Pancreas (tissue), 10 donors: ENCODE measurements around the gene MC2R. TPM values are rescaled to one million over a fixed set of nuclear protein-coding genes. Genes with fewer than 3 reads are reported as not detected.

Source experiments
- ATAC-seq, 4 donors: fragments of 200-7000 bp; cut with Tn5 transposase; one replicate each; pipeline versions ENCODE4 v1.8.0 to v1.9.1; 2020; ENCODE audit warnings: mild to moderate bottlenecking in 4 of 4, moderate library complexity in 4 of 4
- DNase-seq, 6 donors: peaks; one replicate each; pipeline ENCODE4 v3.0.0-alpha.2; 2020
- FAIRE-seq: peaks from 2 replicates; lab custom pipeline; 2012; peaks lifted over from hg19 to GRCh38; lab: Jason Lieb, UNC
- H3K27ac ChIP-seq, 4 donors: fragments of 200-600 bp; sonication (generic); 1 replicate in 3 of 4; 2 replicates in 1 of 4; pipeline versions ENCODE4 v1.5.0 to v1.8.0; 2020
- H3K27me3 ChIP-seq, 4 donors: fragments of 200-600 bp; one replicate each; pipeline ENCODE4 v1.8.0; 2021
- H3K36me3 ChIP-seq, 3 donors: fragments of 200-600 bp; sonication (generic) in 1 of 3; one replicate each; pipeline versions ENCODE4 v1.5.0 to v1.8.0; 2020 to 2021
- H3K4me1 ChIP-seq, 3 donors: fragments of 200-600 bp; one replicate each; pipeline ENCODE4 v1.8.0; 2021
- H3K4me3 ChIP-seq, 4 donors: fragments of 200-600 bp; sonication (generic) in 2 of 4; one replicate each; pipeline versions ENCODE4 v1.5.0 to v1.8.0; 2020 to 2021
- H3K9me3 ChIP-seq, 4 donors: fragments of 200-600 bp; one replicate each; pipeline ENCODE4 v1.8.0; 2021
- CTCF ChIP-seq, 4 donors: fragments of 200-600 bp; sonication (generic) in 3 of 4; IDR thresholded peaks; one replicate each; pipeline versions ENCODE4 v1.5.0 to v1.8.0; 2021; ENCODE audit warnings: antibody characterized with exemption in 4 of 4
- WGBS, 2 donors: extraction: QIAGEN DNeasy Blood & Tissue Kit; methylation state at CpG; one replicate each; pipeline ENCODE4 v1.1.7; 2013; 5-methylcytosine and 5-hydroxymethylcytosine counted together
- intact Hi-C, 3 donors: fragments of 100-400 bp; cut with DNase I; formaldehyde crosslinking; loops; one replicate each; pipeline versions ENCODE4 v1.11.1 to v1.14.2; 2022
- polyA plus RNA-seq, 2 donors: library from polyadenylated mRNA; stranded (reverse); fragments of 200-250 nt; gene quantifications; one replicate each; pipeline ENCODE4 v1.2.3, GENCODE V29; 2013
- total RNA-seq, 6 donors: library from RNA; stranded (reverse); fragmentation: NEBNext Ultra II Directional in 4 of 6; extraction: Animal tissue kit (Norgen Biotek cat#: 25700) in 4 of 6; gene quantifications; one replicate each; pipeline versions ENCODE4 v1.2.1 to v1.2.4, GENCODE V29; 2021 to 2023
- donor health status: healthy with polysubstance abuse.
- donor health status: DM: no; HTN: no; CAD: no; lungs with moderate emphysema.
- donor health status: DM: no; HTN: no; CAD: no.
- donor health status: control.
- donor health status: control.
- donor health status: Bipolar disorder and iron deficiency.
- donor health status: DM: yes; HTN: yes; CAD: no.
- donor health status: DM: no; HTN: no; CAD: no.
- donor health status: DM: no; HTN: no; CAD: no.
- donor health status: DM: yes; HTN: yes; CAD: no.

MC2R gene
- total RNA-seq (not detected), polyA plus RNA-seq (not detected)

GRCh38 chr18:13915391-13915790 lies at the start of gene MC2R:
Gene MC2R (minus strand): TSS chr18:13915536. CDS start chr18:13885518, 30,018 bp downstream.
- 71 to 74% methylated on average over 4 of the region's 4 CpGs for WGBS, 2 donors
- ATAC-seq (no peak), FAIRE-seq (no peak), DNase-seq (no peak)
- intact Hi-C loops = loop anchor here in 1 of 3 donors (10.0 kb wide), 1 partner anchor 59 kb away; no protein-coding TSS in a partner anchor
- Histone ChIP-seq H3K27ac (no peak within 1 kb of the TSS), H3K36me3 (no peaks in the 10 kb centered on the region), H3K4me1 (no peaks in the 10 kb centered on the region), H3K9me3 (no peaks in the 10 kb centered on the region), H3K27me3 (no peaks in the 10 kb centered on the region), H3K4me3 (no peak within 1 kb of the TSS)
- no peak for TF ChIP-seq CTCF (IDR thresholded peaks at IDR 0.05)

- WGBS, 2 donors = 67 to 82% methylated on average over 2 of the region's 2 CpGs
- no peaks in the 10 kb centered on the region for H3K4me1 ChIP-seq
- H3K27ac ChIP-seq = no peak overlapping the region
- intact Hi-C loops = no loop called here
- H3K4me3 ChIP-seq = no peak overlapping the region
- no peaks in the 10 kb centered on the region for H3K9me3 ChIP-seq
- no peaks in the 10 kb centered on the region for H3K36me3 ChIP-seq
- FAIRE-seq (no peak), DNase-seq (no peak), ATAC-seq (no peak)
- no peak for TF ChIP-seq CTCF (IDR thresholded peaks at IDR 0.05)
- no peaks in the 10 kb centered on the region for H3K27me3 ChIP-seq
Measured at GRCh38 chr18:13945811-13946210, 30.5 kb upstream of the MC2R start.

GRCh38 chr18:13943338-13943737 lies 28.0 kb upstream of the MC2R start:
- no peaks in the 10 kb centered on the region for H3K4me1 ChIP-seq
- no peak overlapping the region for H3K27ac ChIP-seq
- no peak for DNase-seq
- TF ChIP-seq CTCF (IDR thresholded peaks at IDR 0.05) = no peak
- H3K27me3 ChIP-seq = no peaks in the 10 kb centered on the region
- H3K4me3 ChIP-seq = no peak overlapping the region
- no peaks in the 10 kb centered on the region for H3K9me3 ChIP-seq
- no peaks in the 10 kb centered on the region for H3K36me3 ChIP-seq
- intact Hi-C loops = no loop called here
- 33 to 48% methylated on average over 2 of the region's 2 CpGs for WGBS, 2 donors
- no peak for FAIRE-seq
- ATAC-seq = no peak

- Histone ChIP-seq H3K4me1 (no peaks in the 10 kb centered on the region), H3K27ac (no peak overlapping the region), H3K9me3 (no peaks in the 10 kb centered on the region), H3K27me3 (no peaks in the 10 kb centered on the region), H3K36me3 (no peaks in the 10 kb centered on the region), H3K4me3 (no peak overlapping the region)
- ATAC-seq (no peak), FAIRE-seq (no peak), DNase-seq (no peak)
- intact Hi-C loops = no loop called here
- 78 to 85% methylated on average over 14 of the region's 14 CpGs for WGBS, 2 donors
- TF ChIP-seq CTCF (IDR thresholded peaks at IDR 0.05) = no peak
Measured at GRCh38 chr18:13940326-13940725, 25.0 kb upstream of the MC2R start.

GRCh38 chr18:13934676-13935075 lies 19.3 kb upstream of the MC2R start:
- no peaks in the 10 kb centered on the region for H3K9me3 ChIP-seq
- ATAC-seq (no peak), DNase-seq (no peak), FAIRE-seq (no peak)
- TF ChIP-seq CTCF (IDR thresholded peaks at IDR 0.05) = no peak
- WGBS, 2 donors = 66 to 74% methylated on average over 6 of the region's 6 CpGs
- intact Hi-C loops = no loop called here
- H3K27ac ChIP-seq = no peak overlapping the region
- H3K4me3 ChIP-seq = no peak overlapping the region
- no peaks in the 10 kb centered on the region for H3K4me1 ChIP-seq
- H3K27me3 ChIP-seq = no peaks in the 10 kb centered on the region
- H3K36me3 ChIP-seq = no peaks in the 10 kb centered on the region
